GM18519 (cell line): ENCODE data around the gene PPP1R13L.

ENCODE experiments used
- ATAC-seq: cut with Tn5 transposase; IDR thresholded peaks from one replicate; pipeline ENCODE4 v1.9.1; 2021; ENCODE audit warnings: mild to moderate bottlenecking, moderate library complexity; ENCODE audit not compliant: unreplicated experiment, low FRiP score

The PPP1R13L gene, protein sequence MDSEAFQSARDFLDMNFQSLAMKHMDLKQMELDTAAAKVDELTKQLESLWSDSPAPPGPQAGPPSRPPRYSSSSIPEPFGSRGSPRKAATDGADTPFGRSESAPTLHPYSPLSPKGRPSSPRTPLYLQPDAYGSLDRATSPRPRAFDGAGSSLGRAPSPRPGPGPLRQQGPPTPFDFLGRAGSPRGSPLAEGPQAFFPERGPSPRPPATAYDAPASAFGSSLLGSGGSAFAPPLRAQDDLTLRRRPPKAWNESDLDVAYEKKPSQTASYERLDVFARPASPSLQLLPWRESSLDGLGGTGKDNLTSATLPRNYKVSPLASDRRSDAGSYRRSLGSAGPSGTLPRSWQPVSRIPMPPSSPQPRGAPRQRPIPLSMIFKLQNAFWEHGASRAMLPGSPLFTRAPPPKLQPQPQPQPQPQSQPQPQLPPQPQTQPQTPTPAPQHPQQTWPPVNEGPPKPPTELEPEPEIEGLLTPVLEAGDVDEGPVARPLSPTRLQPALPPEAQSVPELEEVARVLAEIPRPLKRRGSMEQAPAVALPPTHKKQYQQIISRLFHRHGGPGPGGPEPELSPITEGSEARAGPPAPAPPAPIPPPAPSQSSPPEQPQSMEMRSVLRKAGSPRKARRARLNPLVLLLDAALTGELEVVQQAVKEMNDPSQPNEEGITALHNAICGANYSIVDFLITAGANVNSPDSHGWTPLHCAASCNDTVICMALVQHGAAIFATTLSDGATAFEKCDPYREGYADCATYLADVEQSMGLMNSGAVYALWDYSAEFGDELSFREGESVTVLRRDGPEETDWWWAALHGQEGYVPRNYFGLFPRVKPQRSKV

DNA sequence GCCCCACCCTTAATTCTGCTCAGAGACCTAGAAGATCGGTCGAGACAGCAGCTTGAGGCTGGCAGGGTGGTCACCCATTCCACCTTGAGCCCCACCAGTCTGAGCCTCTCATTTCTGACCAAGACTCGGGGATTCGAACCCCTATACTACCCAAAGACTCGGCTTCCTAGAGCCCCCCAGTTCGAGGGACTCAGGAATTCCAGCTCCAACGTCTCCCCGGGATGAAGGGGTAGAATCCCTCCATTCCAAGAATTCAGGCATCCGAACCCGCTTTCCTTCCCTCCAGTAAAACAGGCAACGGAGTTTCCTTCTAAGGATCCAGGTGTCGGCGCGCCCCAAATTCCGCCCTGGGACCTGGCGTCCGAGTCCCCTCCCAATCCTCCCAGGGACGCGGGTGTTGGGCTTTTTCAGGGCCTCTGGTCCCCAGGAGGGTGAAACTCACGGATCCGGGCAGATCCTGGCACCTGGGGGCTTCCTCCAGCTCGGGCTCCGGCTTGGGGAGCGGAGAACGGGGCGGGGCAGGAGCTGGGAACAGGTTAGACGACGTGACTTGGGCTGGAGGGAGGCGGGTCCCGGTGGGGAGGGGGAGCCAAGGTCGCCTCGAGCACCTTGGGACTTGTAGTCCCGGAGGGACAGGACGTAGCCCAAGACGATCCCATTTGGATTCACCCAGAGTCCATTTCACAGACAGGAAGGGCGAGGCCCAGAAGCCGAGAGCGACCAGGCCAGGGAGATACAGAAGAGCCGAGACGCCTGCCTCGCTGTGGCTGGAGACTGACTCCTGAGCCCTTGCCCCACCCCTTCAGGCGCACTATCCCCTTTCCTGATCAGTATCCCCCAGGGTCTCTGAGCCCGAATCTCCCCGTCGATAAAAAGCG, at the start of gene PPP1R13L:
Gene PPP1R13L, minus strand, starts transcription at position 513 of the 878 bp plus-strand sequence. CDS start 6,751 bp downstream, outside the sequence.
- ATAC-seq: no peak

DNA sequence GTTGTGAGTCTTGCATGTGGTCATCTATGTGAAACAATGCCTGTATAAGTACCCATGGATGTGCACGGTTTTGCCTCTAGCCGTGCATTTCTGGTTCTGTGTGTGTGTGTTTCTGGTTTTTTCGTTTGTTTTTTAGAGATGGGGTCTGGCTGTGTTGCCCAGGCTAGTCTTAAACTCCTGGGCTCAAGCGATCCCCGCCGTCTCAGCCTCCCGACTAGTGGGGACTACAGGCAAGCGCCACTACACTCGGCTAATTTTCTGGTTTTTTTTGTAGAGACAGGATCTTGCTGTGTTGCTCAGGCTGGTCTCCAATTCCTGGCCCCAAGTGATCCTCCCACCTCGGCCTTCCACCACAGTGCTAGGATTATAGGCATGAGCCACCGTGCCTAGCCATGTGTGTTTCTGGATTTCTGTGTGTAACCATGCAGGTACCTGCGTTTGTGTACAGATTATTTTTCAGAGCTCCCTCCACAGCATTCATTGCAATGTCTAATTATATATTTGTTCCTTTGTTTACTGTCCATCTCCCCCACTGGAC, 47.0 kb upstream of the PPP1R13L start:
- no peak for ATAC-seq

DNA sequence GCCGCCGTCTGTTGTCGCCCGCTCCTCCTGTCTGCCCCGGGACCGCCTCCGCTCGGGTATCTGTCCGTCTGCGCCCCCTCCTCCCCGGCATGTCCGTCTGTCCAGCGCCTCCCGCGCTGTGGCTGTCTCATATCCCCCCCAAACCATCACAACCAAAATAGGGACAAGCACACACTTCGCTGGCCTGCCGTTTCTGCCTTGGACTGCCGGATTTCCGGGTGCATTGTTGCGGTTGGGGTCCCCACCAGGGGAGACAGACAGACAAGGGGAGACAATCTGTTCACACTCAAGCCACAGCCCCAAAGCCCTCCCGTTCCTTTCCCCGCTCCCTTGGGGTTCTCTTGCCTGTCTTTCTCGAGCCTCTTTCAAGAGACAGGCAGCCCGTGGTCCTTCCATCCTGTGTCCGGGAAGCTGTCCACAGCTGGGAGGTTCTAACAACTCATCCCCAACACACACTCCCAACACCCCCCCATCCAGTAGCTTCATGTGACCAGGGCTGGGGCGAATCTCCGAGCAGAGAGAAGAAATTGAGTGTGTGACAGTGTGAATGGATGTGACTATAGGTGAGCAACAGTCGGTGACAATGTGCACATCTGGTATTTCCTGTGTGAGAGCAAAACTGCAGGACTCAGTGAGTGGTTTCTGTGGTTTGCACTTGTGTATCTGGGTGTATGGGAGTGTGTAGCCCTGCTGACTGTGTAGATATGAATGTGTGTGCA, 46.4 kb upstream of the PPP1R13L start:
- no peak for ATAC-seq

DNA sequence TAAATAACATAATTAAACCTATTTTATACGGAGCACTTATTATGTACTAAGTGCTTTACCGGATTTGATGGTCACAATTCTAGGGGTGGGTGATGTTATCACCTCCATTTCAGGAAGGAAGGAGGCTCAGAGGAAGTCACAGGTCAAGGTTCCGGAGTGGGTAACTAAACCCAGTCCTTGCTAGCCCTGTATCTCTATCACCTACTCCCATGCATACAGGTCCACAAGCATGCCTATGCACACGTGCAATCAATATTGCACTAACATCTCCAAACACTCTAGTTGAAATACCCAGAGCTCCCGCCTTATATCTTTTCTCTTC, 45.1 kb upstream of the PPP1R13L start:
- no peak for ATAC-seq

DNA sequence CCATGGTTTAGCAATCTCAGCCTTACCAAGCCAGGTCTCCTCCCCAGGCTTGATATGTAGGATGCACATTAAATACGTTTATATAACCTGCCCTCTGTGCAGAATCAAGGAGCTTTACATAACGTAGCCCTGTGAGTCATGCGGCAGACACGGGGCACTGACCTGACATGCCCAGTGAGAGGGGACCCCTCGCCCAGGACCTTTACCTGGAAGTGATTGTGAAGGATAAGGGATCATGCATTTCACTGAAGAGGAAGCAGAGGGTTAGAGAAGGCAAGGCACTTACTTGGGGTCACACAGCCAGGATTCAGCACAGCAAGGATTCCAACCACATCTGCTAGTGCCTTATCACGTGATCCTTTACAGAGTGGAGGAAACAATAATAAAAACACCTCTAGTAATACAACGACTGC, 44.0 kb upstream of the PPP1R13L start:
- ATAC-seq: no peak

DNA sequence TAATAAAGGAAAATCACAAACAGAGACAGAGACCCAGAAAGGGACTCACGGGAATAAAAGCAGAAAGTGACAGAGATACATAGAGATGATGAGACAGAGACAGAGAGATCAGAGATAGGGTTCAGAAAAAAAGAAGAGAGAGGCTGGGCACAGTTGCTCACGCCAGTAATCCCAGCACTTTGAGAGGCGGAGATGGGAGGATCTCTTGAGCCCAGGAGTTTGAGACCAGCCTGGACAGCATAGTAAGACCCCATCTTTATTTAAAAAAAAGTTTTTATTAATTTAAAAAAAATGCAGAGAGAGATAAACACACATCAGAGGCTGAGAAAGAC, 43.5 kb upstream of the PPP1R13L start:
- no peak for ATAC-seq

DNA sequence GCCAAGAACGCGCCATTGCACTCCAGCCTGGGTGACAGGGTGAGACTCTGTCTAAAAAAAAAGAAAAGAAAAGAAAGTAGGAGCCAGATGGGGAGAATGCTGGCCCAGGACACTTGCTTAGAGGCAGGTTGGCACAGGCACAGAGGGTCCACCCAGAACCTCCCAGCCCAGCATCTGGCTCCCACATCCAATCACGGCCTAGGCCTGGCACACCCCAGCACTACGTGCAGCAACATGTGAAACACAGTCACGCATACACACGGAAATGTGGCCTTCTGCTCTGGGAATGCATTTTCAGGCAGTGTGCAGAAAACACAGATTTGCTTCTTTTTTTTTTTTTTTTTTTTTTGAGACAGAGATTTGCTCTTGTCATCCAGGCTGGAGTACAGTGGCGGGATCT, 42.1 kb upstream of the PPP1R13L start:
- no peak for ATAC-seq

DNA sequence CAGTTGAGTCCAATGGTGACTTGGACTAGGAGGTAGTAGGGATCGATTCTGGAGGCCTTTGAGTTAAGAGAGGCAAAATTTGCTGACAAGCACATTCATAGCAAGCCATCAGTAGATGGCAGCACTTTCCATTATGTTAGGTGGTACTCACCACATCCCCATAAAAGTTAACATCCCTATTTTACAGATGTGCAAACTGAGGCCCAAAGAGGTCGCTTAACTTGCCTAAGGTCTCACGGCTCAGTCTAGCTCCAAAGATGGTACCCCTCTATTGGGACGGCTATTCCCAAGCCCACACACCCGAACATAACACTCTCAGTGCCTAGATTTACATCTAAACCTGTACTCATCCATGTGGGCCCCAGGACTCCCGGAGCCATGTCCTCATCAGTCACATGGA, 41.4 kb upstream of the PPP1R13L start:
- no peak for ATAC-seq

DNA sequence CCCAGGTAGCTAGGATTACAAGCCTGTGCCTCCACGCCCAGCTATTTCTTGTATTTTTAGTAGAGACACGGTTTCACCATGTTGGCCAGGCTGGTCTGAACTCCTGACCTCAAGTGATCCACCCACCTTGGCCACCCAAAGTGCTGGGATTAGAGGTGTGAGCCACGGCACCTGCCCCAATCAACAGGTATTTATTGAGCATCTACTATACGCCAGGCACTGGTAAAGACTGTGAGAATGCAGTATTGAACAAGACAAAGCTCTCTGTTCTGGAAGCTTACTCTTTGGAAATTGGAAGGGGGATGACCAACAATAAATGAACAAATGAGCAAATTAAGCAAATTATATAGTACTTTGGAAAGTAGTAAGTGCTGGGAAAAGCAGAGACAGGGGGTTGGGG, 40.3 kb upstream of the PPP1R13L start:
- no peak for ATAC-seq

DNA sequence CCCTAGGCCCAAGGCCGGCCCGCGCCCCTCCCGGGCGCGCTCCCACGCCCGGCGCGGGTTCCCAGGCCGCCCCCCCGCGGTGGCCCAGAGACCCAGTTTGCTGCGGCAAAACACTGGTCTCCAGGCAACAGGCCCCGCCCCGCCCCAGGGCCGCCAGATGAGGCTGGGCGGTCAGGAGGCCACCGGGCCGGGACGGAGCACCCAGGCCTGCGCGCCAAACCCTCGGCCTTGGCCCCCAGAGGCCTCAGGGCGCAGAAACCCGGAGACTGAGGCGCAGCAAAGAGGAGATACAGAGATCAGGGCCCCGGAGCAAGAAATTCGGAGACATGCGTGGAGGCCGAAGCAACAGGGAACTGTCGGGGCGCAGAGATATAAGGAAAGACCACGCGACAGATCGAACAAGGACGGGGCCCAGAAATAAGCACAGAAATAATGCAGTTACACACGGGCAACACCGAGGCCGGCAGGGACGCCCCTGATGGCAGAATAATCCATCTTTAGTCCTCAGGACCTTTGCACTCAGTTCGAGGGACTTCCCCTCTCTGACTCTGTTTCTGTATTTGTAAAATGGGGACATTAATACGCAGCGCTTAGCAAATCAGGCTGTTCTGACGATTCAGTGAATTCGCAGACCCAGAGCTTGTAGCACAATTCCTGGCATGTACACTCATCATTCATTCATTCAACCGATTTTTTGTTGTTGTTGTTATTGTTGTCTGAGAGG, 39.6 kb upstream of the PPP1R13L start:
- peak; percentile 33 for ATAC-seq

DNA sequence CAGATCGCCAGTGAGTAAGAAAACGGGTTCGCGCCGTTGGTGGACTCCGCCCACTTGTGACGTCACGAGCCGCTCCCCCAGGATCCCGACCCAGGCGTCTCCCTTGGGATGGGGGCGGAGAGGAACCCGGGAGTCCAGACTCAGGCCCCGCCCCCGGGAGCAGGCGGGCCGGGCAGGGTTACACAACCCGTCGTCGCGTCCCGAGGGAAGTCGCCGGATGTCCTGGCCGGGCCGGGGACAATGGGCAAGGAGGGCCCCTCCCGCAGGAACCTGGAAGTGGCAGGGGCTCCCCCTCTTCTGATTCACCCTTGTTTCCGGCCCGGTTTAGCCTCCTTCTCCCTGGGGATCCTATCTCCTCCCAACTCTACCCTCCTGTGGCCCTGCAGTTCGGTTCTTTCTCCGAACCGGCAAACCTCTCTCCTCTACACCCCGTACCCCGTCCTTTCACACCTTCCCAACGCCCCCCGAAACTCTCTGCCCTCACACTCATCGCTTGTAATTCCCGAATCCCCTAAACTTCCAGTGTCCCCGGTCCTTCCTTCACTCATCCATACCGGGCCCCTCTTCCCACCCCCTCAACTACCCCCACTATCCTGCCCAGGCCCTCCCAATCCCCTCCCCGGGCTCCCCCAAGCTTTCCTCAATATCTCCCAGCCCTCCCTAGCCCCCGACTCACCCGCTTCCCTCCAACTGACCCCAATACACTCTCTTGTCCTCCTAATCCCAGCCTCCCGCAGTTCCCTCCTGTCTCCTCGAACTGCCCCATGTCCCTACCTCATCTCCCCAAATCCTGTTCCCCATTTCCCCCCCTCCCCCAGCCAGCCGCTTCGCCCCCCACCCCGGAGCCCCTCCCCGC, 38.8 kb upstream of the PPP1R13L start:
- ATAC-seq: no peak

DNA sequence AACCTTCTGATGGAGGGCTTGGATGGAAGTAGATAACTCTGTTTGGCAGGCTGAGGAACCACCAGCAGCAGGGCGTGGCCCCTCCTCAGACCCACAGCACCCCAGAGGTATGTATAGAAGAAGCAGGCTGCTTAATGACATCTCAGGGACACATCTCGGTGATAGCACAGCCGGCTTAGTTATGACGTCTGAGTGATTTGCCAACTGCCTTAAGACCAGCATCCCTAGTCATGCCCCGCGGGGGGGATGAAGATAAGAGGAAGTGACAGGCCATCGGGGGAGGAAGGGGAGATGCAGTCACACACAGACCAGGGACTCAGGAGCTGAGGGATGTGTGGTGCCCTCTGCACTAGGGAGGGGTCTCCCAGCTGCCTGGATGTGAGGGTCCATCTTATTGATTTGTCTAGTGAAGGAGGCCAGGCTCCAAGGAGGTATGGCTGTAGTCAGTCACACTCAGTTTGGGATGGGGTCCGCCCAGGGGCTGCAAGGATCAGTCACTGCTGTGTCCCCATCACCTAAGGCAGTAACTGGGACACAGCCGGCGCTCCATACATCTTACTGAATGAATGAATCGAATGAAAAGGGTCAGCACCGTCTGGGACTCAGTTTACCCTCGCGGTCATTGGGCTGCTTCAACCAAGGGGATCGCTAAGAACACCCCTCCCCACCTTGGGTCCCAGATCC, 38.1 kb upstream of the PPP1R13L start:
- no peak for ATAC-seq

DNA sequence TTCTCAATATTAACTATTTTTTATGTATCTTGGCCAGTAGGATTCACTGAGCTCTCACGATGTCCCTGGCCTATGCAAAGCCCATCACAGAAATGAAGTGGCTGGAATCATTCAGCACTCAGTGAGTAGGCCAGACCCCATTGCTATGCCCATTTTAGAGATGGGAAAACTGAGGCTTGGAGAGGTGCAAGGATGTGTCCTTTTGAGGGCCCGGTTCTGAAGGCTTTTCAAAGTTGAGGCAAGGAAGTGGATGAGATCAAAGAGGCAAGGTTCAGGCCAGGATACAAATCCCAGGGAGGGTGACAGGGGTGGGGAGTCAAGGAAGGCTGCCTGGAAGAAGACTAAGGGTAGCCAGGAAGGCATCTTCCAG, 37.5 kb upstream of the PPP1R13L start:
- no peak for ATAC-seq

DNA sequence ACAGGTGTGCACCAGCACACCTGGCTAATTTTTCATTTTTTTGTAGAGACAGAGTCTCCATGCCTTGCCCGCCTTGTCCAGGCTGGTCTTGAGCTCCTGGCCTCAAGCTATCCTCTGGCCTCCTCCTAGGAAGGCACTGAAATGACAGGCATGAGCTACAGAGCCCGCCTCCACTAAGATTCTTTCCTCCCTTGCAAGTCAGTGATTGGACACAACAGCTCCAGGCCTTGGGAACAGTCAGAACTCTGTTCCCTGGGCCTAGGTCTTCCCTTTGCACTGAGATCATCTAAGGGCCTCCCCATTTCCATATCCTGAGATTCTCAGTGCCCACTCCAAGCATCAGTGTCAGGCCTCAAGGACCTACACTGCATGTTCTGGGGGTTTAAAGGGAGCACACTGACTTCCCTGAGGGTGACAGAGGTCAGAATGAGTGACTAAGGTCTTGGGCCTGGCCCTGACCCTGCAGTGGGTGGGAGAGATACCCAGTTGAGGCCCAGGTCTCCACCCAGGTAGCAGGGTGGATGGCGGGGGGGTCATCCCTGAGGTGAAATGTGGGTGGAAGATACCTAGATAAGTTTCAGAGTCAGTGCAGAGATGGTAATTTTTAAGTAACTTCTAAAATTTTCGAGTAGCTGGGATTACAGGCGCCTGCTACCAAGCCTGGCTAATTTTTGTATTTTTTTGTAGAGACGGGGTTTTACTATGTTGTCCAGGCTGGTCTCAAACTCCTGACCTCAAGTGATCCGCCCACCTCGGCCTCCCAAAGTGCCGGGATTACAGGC, 36.2 kb upstream of the PPP1R13L start:
- ATAC-seq: no peak

DNA sequence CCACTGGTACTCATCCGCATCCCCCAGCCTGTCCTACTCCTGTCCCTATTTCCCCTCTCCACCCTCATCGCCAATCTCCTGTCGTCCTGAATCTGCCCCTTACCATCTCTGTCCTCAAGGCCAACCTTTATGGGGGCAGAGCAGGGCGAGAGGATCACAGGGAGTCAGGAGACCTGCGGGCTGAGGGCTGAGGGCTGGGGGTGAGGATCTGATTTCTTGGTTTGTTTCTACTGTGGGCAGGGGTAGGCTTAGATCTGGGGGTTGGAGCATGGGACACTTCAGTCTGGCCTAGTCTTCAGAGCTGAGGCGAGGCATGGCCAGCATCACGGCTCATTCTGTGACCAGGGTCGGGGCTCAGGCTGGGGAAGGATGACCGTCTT, 35.4 kb upstream of the PPP1R13L start:
- ATAC-seq: no peak

DNA sequence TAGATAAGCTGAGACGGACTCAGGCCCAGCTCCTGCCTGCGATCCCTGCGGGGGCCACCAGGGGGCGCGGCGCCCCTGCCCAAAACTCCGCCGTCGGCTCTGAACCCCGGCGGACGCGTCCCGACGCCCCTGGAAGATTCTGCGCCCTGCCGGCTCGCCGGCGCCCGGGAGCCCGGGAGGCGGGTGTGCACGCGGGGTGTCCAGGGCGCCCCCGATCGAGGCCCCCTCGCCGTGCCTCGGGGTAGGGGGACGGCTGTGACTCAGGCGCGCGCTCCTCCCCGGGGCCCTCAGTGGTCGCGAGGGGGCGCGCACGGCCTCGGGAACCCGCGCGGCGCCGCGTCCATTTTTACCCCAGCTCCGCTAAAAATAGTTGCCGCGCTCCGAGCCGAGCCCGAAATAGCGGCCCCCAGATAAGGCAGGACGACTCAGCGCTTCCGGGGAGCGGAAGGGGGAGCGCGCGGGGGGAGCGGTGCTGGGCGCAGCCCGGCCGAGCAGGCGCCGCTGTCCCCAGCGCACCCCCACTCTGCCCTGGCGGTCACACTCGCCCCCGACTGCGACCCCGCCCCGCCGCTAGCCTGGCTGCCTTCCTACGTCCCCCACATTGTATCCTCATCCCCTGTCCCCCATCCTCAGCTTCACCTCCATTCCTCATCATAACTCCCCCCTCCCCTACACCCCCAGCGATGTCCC, 34.8 kb upstream of the PPP1R13L start:
- no peak for ATAC-seq

DNA sequence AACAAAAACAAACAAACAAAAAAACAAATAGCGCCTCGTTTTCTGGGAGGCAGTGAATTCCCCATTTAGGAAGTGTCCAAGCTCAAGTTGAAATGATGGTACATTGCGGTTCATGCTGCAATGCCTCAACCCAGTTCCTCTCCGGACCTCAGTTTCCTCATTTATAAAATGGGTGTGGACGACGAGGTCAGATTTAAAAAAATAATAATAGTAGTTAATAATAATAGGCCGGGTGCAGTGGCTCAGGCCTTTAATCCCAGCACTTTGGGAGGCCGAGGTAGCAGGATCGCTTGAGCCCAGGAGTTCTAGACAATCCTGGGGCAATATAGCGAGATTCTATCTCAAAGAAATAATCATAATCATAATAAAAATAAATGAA, 34.3 kb upstream of the PPP1R13L start:
- no peak for ATAC-seq
